ENCODE results near the gene ACSS3.

The ACSS3 gene

GRCh38 chr12:81300454-81300853 lies 222.6 kb downstream of the ACSS3 start:
- no peak for DNase-seq
- no peak overlapping the region for H3K4me3 Mint-ChIP-seq
- ATAC-seq, result no peak
- H3K36me3 Mint-ChIP-seq (ENCODE audit: low read depth), result no peaks in the 10 kb centered on the region
- no peaks in the 10 kb centered on the region for H3K9me3 Mint-ChIP-seq
- H3K4me1 Mint-ChIP-seq, result no peaks in the 10 kb centered on the region
- no peaks in the 10 kb centered on the region for H3K27me3 Mint-ChIP-seq
- no peak overlapping the region for H3K27ac Mint-ChIP-seq

- H3K27me3 Mint-ChIP-seq, result no peaks in the 10 kb centered on the region
- no peaks in the 10 kb centered on the region for H3K36me3 Mint-ChIP-seq (ENCODE audit: low read depth)
- no peak for ATAC-seq
- no peak for DNase-seq
- H3K27ac Mint-ChIP-seq, result no peak overlapping the region
- H3K9me3 Mint-ChIP-seq, result no peaks in the 10 kb centered on the region
- H3K4me1 Mint-ChIP-seq, result no peaks in the 10 kb centered on the region
- H3K4me3 Mint-ChIP-seq, result no peak overlapping the region
Observed at GRCh38 chr12:81303935-81304334, 226.1 kb downstream of the ACSS3 start.

All from activated naive CD8-positive, alpha-beta T cell treated with anti-CD3 and anti-CD28 coated beads, Interleukin-2, amount 50 U/mL, for 24 hours (primary cell).